K562 (cell line): ENCODE measurements around the gene REG3G. TPM values are rescaled to one million over a fixed set of nuclear protein-coding genes. Genes with fewer than 3 reads are reported as not detected.

Source experiments
- ATAC-seq: fragments of 200-7000 bp; cut with Tn5 transposase; 3 replicates; pipeline ENCODE4 v1.9.1; 2020; ENCODE audit warnings: moderate library complexity
- BruUV-seq: library from RNA; stranded (reverse); fragments of 400-500 nt; replicated peaks from 2 replicates; lab custom pipeline; 2021; lab: Mats Ljungman, UMichigan
- CTCF ChIA-PET: fragments of 300-600 bp; formaldehyde crosslinking; extraction: SDS; loops from one replicate; lab custom pipeline; 2021; ENCODE audit warnings: low intra/inter-chr PET ratio; lab: Yijun Ruan, JAX
- POLR2A ChIA-PET: fragments of 300-600, 350-650 bp; sonication (Branson Sonifier 250); formaldehyde crosslinking; extraction: SDS; loops from one replicate; lab custom pipeline; 2021; ENCODE audit warnings: antibody characterized with exemption, inconsistent platforms; lab: Yijun Ruan, JAX
- DNase-seq, 4 experiments: peaks; one replicate each; pipeline versions ENCODE4 v3.0.0 to v3.0.0-alpha.2; 2011 to 2018; ENCODE audit warnings: low spot score in 3 of 4, mixed read lengths in 3 of 4; ENCODE audit errors: extremely low read depth in 1 of 4
- FAIRE-seq: peaks from 2 replicates; lab custom pipeline; 2011; peaks lifted over from hg19 to GRCh38; lab: Jason Lieb, UNC
- H2AFZ ChIP-seq: 2 replicates; pipeline ENCODE4 v1.6.0; 2011; ENCODE audit warnings: low read depth, low read length, control low read depth, inconsistent platforms
- H3K27ac ChIP-seq: fragments of 200-600 bp; 3 replicates; pipeline ENCODE4 v1.8.0; 2011; ENCODE audit warnings: low read depth, mild to moderate bottlenecking, control low read depth, inconsistent platforms, low read length, moderate library complexity, mixed read lengths; ENCODE audit errors: extremely low read depth
- H3K27me3 ChIP-seq, 2 experiments: fragments of 300-600 bp in 1 of 2; 2 replicates in 1 of 2; 3 replicates in 1 of 2; pipeline versions ENCODE4 v1.6.0 to v1.8.0; 2011; ENCODE audit warnings: inconsistent platforms in 2 of 2, low read length in 2 of 2, mild to moderate bottlenecking in 1 of 2, mixed read lengths in 1 of 2, moderate library complexity in 1 of 2; ENCODE audit not compliant: control insufficient read depth in 2 of 2, insufficient read depth in 2 of 2
- H3K36me3 ChIP-seq: fragments of 300-600 bp; 3 replicates; pipeline ENCODE4 v1.8.0; 2011; ENCODE audit warnings: mild to moderate bottlenecking, low read length, inconsistent platforms; ENCODE audit not compliant: control insufficient read depth, insufficient read depth
- H3K4me1 ChIP-seq, 2 experiments: fragments of 200-600 bp in 1 of 2; replicated peaks in 1 of 2; 2 replicates in 1 of 2; 3 replicates in 1 of 2; pipeline versions ENCODE4 v1.5.1 to v1.8.0; 2011; ENCODE audit warnings: inconsistent platforms in 2 of 2, low read length in 2 of 2, mild to moderate bottlenecking in 1 of 2, mixed read lengths in 1 of 2, moderate library complexity in 1 of 2; ENCODE audit not compliant: control insufficient read depth in 2 of 2, insufficient read depth in 2 of 2
- H3K4me2 ChIP-seq: 2 replicates; pipeline ENCODE4 v1.6.1; 2011; ENCODE audit warnings: low read length, control low read depth, inconsistent platforms, mixed read lengths; ENCODE audit not compliant: insufficient read depth
- H3K4me3 ChIP-seq: fragments of 200-600 bp; sonication (generic), shearing (Covaris generic); 2 replicates; pipeline ENCODE4 v1.5.1; 2016; ENCODE audit warnings: control low read depth, inconsistent platforms
- H3K79me2 ChIP-seq: fragments of 200-600 bp; 3 replicates; pipeline ENCODE4 v1.8.0; 2011; ENCODE audit warnings: low read length, inconsistent platforms; ENCODE audit not compliant: control insufficient read depth, insufficient read depth
- H3K9ac ChIP-seq, 2 experiments: 2 replicates each; pipeline versions ENCODE4 v1.6.0 to v1.6.1; 2011; ENCODE audit warnings: low read depth in 2 of 2, low read length in 2 of 2, control low read depth in 1 of 2, inconsistent platforms in 1 of 2, mild to moderate bottlenecking in 1 of 2, mixed read lengths in 1 of 2; ENCODE audit not compliant: insufficient read depth in 1 of 2
- H3K9me1 ChIP-seq: one replicate; pipeline ENCODE4 v1.6.0; 2011; ENCODE audit warnings: inconsistent platforms, mild to moderate bottlenecking, low read length, moderate library complexity; ENCODE audit not compliant: control insufficient read depth, insufficient read depth
- H3K9me3 ChIP-seq: replicated peaks from 2 replicates; pipeline ENCODE4 v1.5.1; 2011; ENCODE audit warnings: low read depth, low read length, inconsistent platforms; ENCODE audit not compliant: control insufficient read depth, insufficient read depth
- H4K20me1 ChIP-seq: replicated peaks from 2 replicates; pipeline ENCODE4 v1.6.1; 2011; ENCODE audit warnings: low read length, inconsistent platforms, mixed read lengths; ENCODE audit not compliant: control insufficient read depth, insufficient read depth
- ATF6 ChIP-seq: sonication (generic); formaldehyde crosslinking; IDR thresholded peaks from 2 replicates; pipeline ENCODE4 v1.4.0; 2020; ENCODE audit warnings: mild to moderate bottlenecking, missing genetic modification reagents
- CLOCK ChIP-seq: fragments of 250-450 bp; sonication (Bioruptor Pico); IDR thresholded peaks from 2 replicates; pipeline ENCODE4 v1.4.0; 2020; ENCODE audit warnings: mild to moderate bottlenecking, moderate library complexity, borderline replicate concordance
- ELK3 ChIP-seq: fragments of 450-650 bp; formaldehyde crosslinking; IDR thresholded peaks from 2 replicates; pipeline ENCODE4 v1.4.0; 2020; ENCODE audit warnings: mild to moderate bottlenecking
- EP300 ChIP-seq: IDR thresholded peaks from 2 replicates; pipeline ENCODE4 v1.6.1; 2012; ENCODE audit warnings: low read length, improper control_type of control experiment
- ERF ChIP-seq: fragments of 450-650 bp; formaldehyde crosslinking; IDR thresholded peaks from 2 replicates; pipeline ENCODE4 v1.4.0; 2020; ENCODE audit warnings: mild to moderate bottlenecking, mixed read lengths
- GTF2E2 ChIP-seq: fragments of 200-800 bp; sonication (Bioruptor generic); IDR thresholded peaks from 2 replicates; pipeline ENCODE4 v1.6.1; 2016; ENCODE audit warnings: missing genetic modification characterization, missing compliant biosample characterization
- RBM22 ChIP-seq: fragments of 200-400 bp; formaldehyde crosslinking; IDR thresholded peaks from 2 replicates; pipeline ENCODE4 v1.6.1; 2018; ENCODE audit warnings: low read length, low read depth; ENCODE audit not compliant: poor library complexity, severe bottlenecking
- SAFB ChIP-seq: fragments of 200-400 bp; formaldehyde crosslinking; IDR thresholded peaks from 2 replicates; pipeline ENCODE4 v1.6.1; 2017; ENCODE audit warnings: low read depth, low read length, borderline replicate concordance
- TFAM ChIP-seq: fragments of 250-450 bp; sonication (Bioruptor Pico); conservative IDR thresholded peaks from 2 replicates; pipeline ENCODE4 v1.5.0; 2021; ENCODE audit warnings: mild to moderate bottlenecking, moderate library complexity
- WGBS: fragments of 100-300 bp; shearing (Covaris generic); methylation state at CpG from one replicate; pipeline ENCODE4 v1.1.6; 2016; ENCODE audit warnings: low coverage, mixed read lengths; ENCODE audit not compliant: insufficient coverage; ENCODE audit errors: missing lambda C conversion rate; 5-methylcytosine and 5-hydroxymethylcytosine counted together
- in situ Hi-C: fragments of 300-500 bp; cut with MboI; formaldehyde crosslinking; loops from 4 replicates; pipeline ENCODE4 v1.15.0; 2018; ENCODE audit warnings: inconsistent platforms, mixed read lengths
- intact Hi-C: fragments of 100-400 bp; cut with micrococcal nuclease; formaldehyde crosslinking; loops from 2 replicates; pipeline ENCODE4 v1.14.2; 2022
- polyA plus RNA-seq, 8 experiments: library from polyadenylated mRNA; depleted of rRNA in 4 of 8; stranded (reverse) in 5 of 8; unstranded in 3 of 8; fragments of >200 nt; fragmentation: Nextera tagmentation in 2 of 8; fragmentation: Illumina TruSeq in 1 of 8; extraction: Ambion mirVana in 2 of 8; extraction: Trizol in 1 of 8; gene quantifications; 2 replicates each; pipeline versions ENCODE4 v1.2.1 to v1.2.3, GENCODE V29; 2011 to 2014; ENCODE audit warnings: inconsistent platforms in 1 of 8, missing spikeins in 1 of 8
- total RNA-seq, 7 experiments: library from RNA; depleted of rRNA in 6 of 7; stranded (reverse); fragments of >200 nt in 6 of 7; fragmentation: Illumina TruSeq in 2 of 7; extraction: Trizol in 2 of 7; gene quantifications; 2 replicates each; pipeline versions ENCODE4 v1.2.1 to v1.2.3, GENCODE V29; 2011 to 2021; ENCODE audit warnings: low replicate concordance in 1 of 7
- TF ChIP-seq, protein P1 (sequence below), 3 experiments: fragments of 200-800 bp in 1 of 3; sonication (Bioruptor generic) in 1 of 3; sonication (generic) in 1 of 3; formaldehyde crosslinking in 1 of 3; IDR thresholded peaks; 2 replicates each; pipeline versions ENCODE4 v1.6.1 to v1.8.0; 2016 to 2022; ENCODE audit warnings: mild to moderate bottlenecking in 2 of 3, missing compliant biosample characterization in 2 of 3, missing genetic modification characterization in 2 of 3, missing genetic modification reagents in 1 of 3

Gene REG3G
- total and polyA plus RNA-seq, 9 of the 15 experiments (the other 6 are each of a cell fraction or from before 2014, with no cell fraction given): not detected

DNA sequence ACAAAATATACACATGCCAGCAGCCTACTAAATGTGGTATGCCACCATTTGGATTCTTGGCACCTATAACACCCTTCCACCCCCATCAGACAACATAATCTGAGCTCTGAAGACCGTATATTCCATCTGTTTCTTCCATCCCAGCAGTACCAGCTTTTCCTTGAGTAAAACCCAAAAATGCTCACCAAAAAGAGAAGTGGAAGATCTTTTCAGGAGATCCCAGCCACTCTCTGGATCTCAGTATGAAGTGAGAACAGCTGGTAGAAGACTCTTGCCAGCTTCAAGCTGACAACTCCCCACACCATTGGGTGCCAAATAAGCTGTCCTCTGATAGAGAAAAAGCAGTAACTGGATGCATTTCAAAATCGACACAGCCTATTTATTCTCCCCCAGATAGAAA lies 39.7 kb downstream of the REG3G start:
- in situ Hi-C loops: no loop called here
- FAIRE-seq: no peak

DNA sequence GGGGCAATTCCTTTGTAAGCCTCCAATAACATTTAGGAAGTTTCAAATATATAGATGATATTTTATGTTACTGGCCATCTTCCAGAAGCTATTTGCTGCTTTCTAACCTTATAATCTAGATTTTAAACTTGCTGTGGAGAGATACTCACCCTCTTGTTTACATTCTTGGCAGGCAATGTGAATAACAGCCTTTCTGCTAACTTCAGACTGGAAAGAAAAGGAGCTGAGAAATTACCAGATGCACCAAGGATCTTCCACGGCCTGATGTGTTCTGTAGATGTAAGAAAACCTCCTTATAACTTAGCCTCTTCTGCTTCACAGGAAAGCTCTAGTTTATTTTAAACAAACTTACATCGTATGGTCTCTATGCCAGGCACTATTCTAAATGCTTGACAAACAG lies 45.6 kb downstream of the REG3G start:
- no peak overlapping the region for H3K4me2 ChIP-seq
- no peaks in the 10 kb centered on the region for H4K20me1 ChIP-seq
- WGBS: 0% methylated on average over 2 of the region's 2 CpGs
- no TSS peak for BruUV-seq
- no peaks in the 10 kb centered on the region for H3K79me2 ChIP-seq
- no peaks in the 10 kb centered on the region; the same call in 1 of the 2 replicates for H3K9me3 ChIP-seq
- H3K36me3 ChIP-seq: no peaks in the 10 kb centered on the region
- ATAC-seq: no peak
- ChIA-PET POLR2A (no interaction called here), CTCF (no interaction called here)
- no peak overlapping the region for H3K27ac ChIP-seq
- no peaks in the 10 kb centered on the region for H3K27me3 ChIP-seq
- DNase-seq: no peak
- in situ Hi-C loops: no loop called here
- intact Hi-C loops: no loop called here
- H3K4me1 ChIP-seq: no peaks in the 10 kb centered on the region
- no peak overlapping the region for H3K4me3 ChIP-seq
- H3K9ac ChIP-seq: no peak overlapping the region
- no peak for FAIRE-seq
- H3K9me1 ChIP-seq: no peaks in the 10 kb centered on the region
- H2AFZ ChIP-seq: no peak overlapping the region
- TF ChIP-seq CLOCK (no peak), GTF2E2 (no peak), TFAM (no peak), SAFB (no peak), ATF6 (no peak), ELK3 (CRISPR knock-in tag) (no peak)
- TF ChIP-seq, protein P1, sequence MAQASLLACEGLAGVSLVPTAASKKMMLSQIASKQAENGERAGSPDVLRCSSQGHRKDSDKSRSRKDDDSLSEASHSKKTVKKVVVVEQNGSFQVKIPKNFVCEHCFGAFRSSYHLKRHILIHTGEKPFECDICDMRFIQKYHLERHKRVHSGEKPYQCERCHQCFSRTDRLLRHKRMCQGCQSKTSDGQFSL (CRISPR knock-in tag; IDR thresholded peaks at IDR 0.05): no peak
- TF ChIP-seq, protein P1 (tag; IDR thresholded peaks at IDR 0.05): no peak

More for the DNA sequence above, 39.7 kb downstream of the REG3G start:
- ChIA-PET POLR2A (no interaction called here), CTCF (no interaction called here)
- 0% methylated on average over 2 of the region's 2 CpGs for WGBS
- Histone ChIP-seq H4K20me1 (no peaks in the 10 kb centered on the region), H3K27ac (no peak overlapping the region), H3K79me2 (no peaks in the 10 kb centered on the region), H2AFZ (no peak overlapping the region), H3K9me1 (no peaks in the 10 kb centered on the region), H3K36me3 (no peaks in the 10 kb centered on the region), H3K4me3 (no peak overlapping the region), H3K4me1 (no peaks in the 10 kb centered on the region), H3K4me2 (no peak overlapping the region), H3K9ac (no peak overlapping the region), H3K9me3 (no peaks in the 10 kb centered on the region), H3K27me3 (no peaks in the 10 kb centered on the region)
- TF ChIP-seq RBM22 (no peak), EP300 (no peak), ERF (CRISPR knock-in tag) (no peak)
- intact Hi-C loops: no loop called here
- no TSS peak for BruUV-seq
- ATAC-seq (no peak), DNase-seq (no peak)
